SK-N-SH (cell line): Measurements from ENCODE around the gene PDIA3.

ENCODE experiments used
- EP300 ChIP-seq, 2 experiments: IDR thresholded peaks; 2 replicates each; pipeline versions ENCODE4 v1.4.0 to v1.6.1; 2012; ENCODE audit warnings: borderline replicate concordance in 1 of 2, low read depth in 1 of 2, low read length in 1 of 2
- RAD21 ChIP-seq: IDR thresholded peaks from 2 replicates; pipeline ENCODE4 v1.6.1; 2012; ENCODE audit warnings: mild to moderate bottlenecking, low read length
- SIN3A ChIP-seq: IDR thresholded peaks from 2 replicates; pipeline ENCODE4 v1.6.1; 2012; ENCODE audit warnings: low read depth, mild to moderate bottlenecking, low read length, moderate library complexity, borderline replicate concordance
- TAF1 ChIP-seq: IDR thresholded peaks from 2 replicates; pipeline ENCODE4 v1.6.1; 2012; ENCODE audit warnings: low read depth, mild to moderate bottlenecking, low read length, moderate library complexity, borderline replicate concordance
- TF ChIP-seq, protein P1 (sequence below): fragments of 200-600 bp; sonication (generic); IDR thresholded peaks from 2 replicates; pipeline ENCODE4 v1.6.1; 2017; ENCODE audit warnings: antibody characterized with exemption, mild to moderate bottlenecking, moderate library complexity

DNA sequence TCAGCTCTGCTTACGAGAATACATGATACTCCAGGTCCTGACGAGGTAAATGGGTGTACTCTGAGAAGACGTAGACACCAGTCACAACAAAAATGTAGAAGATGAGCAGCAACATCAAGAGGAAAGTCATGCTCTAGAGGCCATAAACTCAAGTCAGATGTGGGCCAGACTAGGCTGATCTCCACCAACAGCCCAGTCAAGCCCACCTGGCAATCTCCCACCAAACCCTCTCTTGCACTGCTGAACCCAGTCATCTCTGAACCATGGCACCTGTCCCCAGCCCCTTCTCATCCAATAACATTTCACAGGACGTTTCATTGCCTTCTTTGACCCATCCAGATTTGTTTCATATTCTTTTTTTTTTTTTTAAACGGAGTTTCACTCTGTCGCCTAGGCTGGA, 10.8 kb upstream of the PDIA3 start:
- TF ChIP-seq, protein P1, sequence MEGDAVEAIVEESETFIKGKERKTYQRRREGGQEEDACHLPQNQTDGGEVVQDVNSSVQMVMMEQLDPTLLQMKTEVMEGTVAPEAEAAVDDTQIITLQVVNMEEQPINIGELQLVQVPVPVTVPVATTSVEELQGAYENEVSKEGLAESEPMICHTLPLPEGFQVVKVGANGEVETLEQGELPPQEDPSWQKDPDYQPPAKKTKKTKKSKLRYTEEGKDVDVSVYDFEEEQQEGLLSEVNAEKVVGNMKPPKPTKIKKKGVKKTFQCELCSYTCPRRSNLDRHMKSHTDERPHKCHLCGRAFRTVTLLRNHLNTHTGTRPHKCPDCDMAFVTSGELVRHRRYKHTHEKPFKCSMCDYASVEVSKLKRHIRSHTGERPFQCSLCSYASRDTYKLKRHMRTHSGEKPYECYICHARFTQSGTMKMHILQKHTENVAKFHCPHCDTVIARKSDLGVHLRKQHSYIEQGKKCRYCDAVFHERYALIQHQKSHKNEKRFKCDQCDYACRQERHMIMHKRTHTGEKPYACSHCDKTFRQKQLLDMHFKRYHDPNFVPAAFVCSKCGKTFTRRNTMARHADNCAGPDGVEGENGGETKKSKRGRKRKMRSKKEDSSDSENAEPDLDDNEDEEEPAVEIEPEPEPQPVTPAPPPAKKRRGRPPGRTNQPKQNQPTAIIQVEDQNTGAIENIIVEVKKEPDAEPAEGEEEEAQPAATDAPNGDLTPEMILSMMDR, result no peak
- no peak for TF ChIP-seq EP300 (IDR thresholded peaks at IDR 0.05; ENCODE audit: borderline replicate concordance in 1 of 2, low read depth in 1 of 2, low read length in 1 of 2)
- TF ChIP-seq TAF1, result no peak
- TF ChIP-seq SIN3A, result no peak
- no peak for TF ChIP-seq RAD21
